Mesenchymal stem cell (in vitro differentiated cells and primary cell): ENCODE results near the gene GTF3A.

Experiments
- DNase-seq: peaks from one replicate; pipeline ENCODE4 v3.0.0-alpha.2; 2013
- H2AFZ ChIP-seq: one replicate; pipeline ENCODE4 v1.6.1; 2013; ENCODE audit warnings: low read depth, mild to moderate bottlenecking, control low read depth, inconsistent platforms, low read length, moderate library complexity
- H2AK5ac ChIP-seq: 2 replicates; pipeline ENCODE4 v1.6.1; 2013; ENCODE audit warnings: low read length, moderate library complexity, mild to moderate bottlenecking, inconsistent platforms; ENCODE audit not compliant: severe bottlenecking
- H2BK120ac ChIP-seq: one replicate; pipeline ENCODE4 v1.6.1; 2013; ENCODE audit warnings: low read depth, mild to moderate bottlenecking, inconsistent platforms, low read length, moderate library complexity
- H2BK12ac ChIP-seq, 2 experiments: one replicate each; pipeline ENCODE4 v1.6.1; 2013; ENCODE audit warnings: inconsistent platforms in 2 of 2, low read length in 2 of 2, mild to moderate bottlenecking in 2 of 2, moderate library complexity in 2 of 2, control low read depth in 1 of 2
- H2BK15ac ChIP-seq: one replicate; pipeline ENCODE4 v1.6.1; 2013; ENCODE audit warnings: mild to moderate bottlenecking, low read depth, inconsistent platforms; ENCODE audit not compliant: poor library complexity, severe bottlenecking
- H2BK5ac ChIP-seq: 2 replicates; pipeline ENCODE4 v1.6.1; 2013; ENCODE audit warnings: low read depth, mild to moderate bottlenecking, low read length, control low read depth, inconsistent platforms; ENCODE audit not compliant: poor library complexity, severe bottlenecking
- H3K14ac ChIP-seq, 2 experiments: one replicate each; pipeline ENCODE4 v1.6.1; 2013; ENCODE audit warnings: inconsistent platforms in 2 of 2, low read length in 2 of 2, control low read depth in 1 of 2, mild to moderate bottlenecking in 1 of 2, moderate library complexity in 1 of 2
- H3K18ac ChIP-seq, 2 experiments: one replicate each; pipeline ENCODE4 v1.6.1; 2013; ENCODE audit warnings: inconsistent platforms in 2 of 2, low read length in 2 of 2, control low read depth in 1 of 2, low read depth in 1 of 2, mild to moderate bottlenecking in 1 of 2
- H3K23ac ChIP-seq, 2 experiments: one replicate each; pipeline ENCODE4 v1.6.1; 2013; ENCODE audit warnings: inconsistent platforms in 2 of 2, low read length in 2 of 2, mild to moderate bottlenecking in 2 of 2, moderate library complexity in 2 of 2, control low read depth in 1 of 2
- H3K27ac ChIP-seq: 2 replicates; pipeline ENCODE4 v1.5.1; 2013; ENCODE audit warnings: mild to moderate bottlenecking, moderate library complexity, low read length, control low read depth, inconsistent platforms; ENCODE audit not compliant: poor library complexity, severe bottlenecking
- H3K27me3 ChIP-seq, 2 experiments: 2 replicates each; pipeline versions ENCODE4 v1.6.1 to v1.7.0; 2013; ENCODE audit warnings: low read length in 2 of 2, mild to moderate bottlenecking in 2 of 2, moderate library complexity in 2 of 2, control low read depth in 1 of 2, inconsistent platforms in 1 of 2; ENCODE audit not compliant: control insufficient read depth in 1 of 2, insufficient read depth in 1 of 2
- H3K36me3 ChIP-seq, 2 experiments: 2 replicates each; pipeline versions ENCODE4 v1.6.1 to v1.7.0; 2013; ENCODE audit warnings: low read length in 2 of 2, control low read depth in 1 of 2, inconsistent platforms in 1 of 2, low read depth in 1 of 2, mild to moderate bottlenecking in 1 of 2; ENCODE audit not compliant: insufficient read depth in 2 of 2, control insufficient read depth in 1 of 2
- H3K4ac ChIP-seq, 2 experiments: one replicate each; pipeline ENCODE4 v1.6.1; 2013; ENCODE audit warnings: inconsistent platforms in 2 of 2, low read length in 2 of 2, mild to moderate bottlenecking in 2 of 2, moderate library complexity in 2 of 2, control low read depth in 1 of 2, low read depth in 1 of 2
- H3K4me1 ChIP-seq: 2 replicates; pipeline ENCODE4 v1.6.1; 2013; ENCODE audit warnings: low read depth, low read length, control low read depth; ENCODE audit not compliant: control insufficient read depth, insufficient read depth
- H3K4me2 ChIP-seq: 2 replicates; pipeline ENCODE4 v1.6.1; 2013; ENCODE audit warnings: low read length, mild to moderate bottlenecking, inconsistent platforms; ENCODE audit not compliant: poor library complexity, severe bottlenecking
- H3K4me3 ChIP-seq, 2 experiments: 2 replicates each; pipeline versions ENCODE4 v1.5.1 to v1.7.0; 2013; ENCODE audit warnings: low read length in 2 of 2, mild to moderate bottlenecking in 2 of 2, control low read depth in 1 of 2, low read depth in 1 of 2; ENCODE audit not compliant: insufficient read depth in 1 of 2
- H3K79me1 ChIP-seq: replicated peaks from 2 replicates; pipeline ENCODE4 v1.6.1; 2013; ENCODE audit warnings: mild to moderate bottlenecking, control low read depth, low read length, inconsistent platforms; ENCODE audit not compliant: poor library complexity, severe bottlenecking
- H3K9ac ChIP-seq: 2 replicates; pipeline ENCODE4 v1.7.0; 2013; ENCODE audit warnings: mild to moderate bottlenecking, low read length, moderate library complexity
- H3K9me3 ChIP-seq: 2 replicates; pipeline ENCODE4 v1.7.0; 2013; ENCODE audit warnings: mild to moderate bottlenecking, low read length; ENCODE audit not compliant: control insufficient read depth
- H4K8ac ChIP-seq: one replicate; pipeline ENCODE4 v1.6.1; 2013; ENCODE audit warnings: inconsistent platforms, mild to moderate bottlenecking, low read length, moderate library complexity
- H4K91ac ChIP-seq: one replicate; pipeline ENCODE4 v1.6.1; 2013; ENCODE audit warnings: mild to moderate bottlenecking, low read length, inconsistent platforms
- WGBS: methylation state at CpG from one replicate; pipeline ENCODE4 v1.1.7; 2013; ENCODE audit warnings: mixed read lengths; 5-methylcytosine and 5-hydroxymethylcytosine counted together

The GTF3A gene

DNA sequence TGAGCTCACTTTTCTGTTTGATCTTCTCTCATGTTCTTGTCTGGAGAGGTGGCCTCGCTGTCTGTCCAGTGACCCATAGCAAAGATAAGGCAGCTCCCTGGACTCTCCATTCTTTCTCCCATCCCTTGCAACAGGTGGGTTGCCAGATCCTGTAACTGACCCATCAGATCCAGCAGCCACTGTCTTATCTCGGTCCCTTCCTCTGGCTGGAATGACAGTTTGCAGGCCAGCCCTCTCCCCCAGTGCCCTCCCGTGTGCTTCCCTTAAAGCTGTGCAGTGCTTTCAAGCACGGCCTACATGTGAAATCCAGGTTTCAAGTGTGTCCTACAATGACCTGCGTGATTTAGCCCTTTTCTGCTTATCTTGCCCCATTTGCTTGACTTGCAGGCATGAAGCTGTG, 3.7 kb downstream of the GTF3A start:
- Histone ChIP-seq H3K27ac (no peak overlapping the region), H2BK12ac (no peak overlapping the region), H3K9me3 (no peaks in the 10 kb centered on the region), H3K27me3 (no peaks in the 10 kb centered on the region), H2BK15ac (no peak overlapping the region), H2BK5ac (no peak overlapping the region), H3K14ac (no peak overlapping the region), H3K9ac (no peak overlapping the region), H3K4me2 (no peak overlapping the region), H3K18ac (no peak overlapping the region), H2BK120ac (no peak overlapping the region), H3K23ac (no peak overlapping the region), H3K4ac (no peak overlapping the region), H4K91ac (no peak overlapping the region), H3K79me1 (peaks cover 34% of the 10 kb centered on the region), H4K8ac (no peak overlapping the region), H2AK5ac (no peak overlapping the region), H3K36me3 (peaks cover 23 to 61% of the 10 kb centered on the region in 2 experiments), H3K4me1 (peaks cover 24% of the 10 kb centered on the region), H2AFZ (no peak overlapping the region), H3K4me3 (no peak overlapping the region)
- WGBS, result 84% methylated on average over 5 of the region's 5 CpGs
- no peak for DNase-seq

DNA sequence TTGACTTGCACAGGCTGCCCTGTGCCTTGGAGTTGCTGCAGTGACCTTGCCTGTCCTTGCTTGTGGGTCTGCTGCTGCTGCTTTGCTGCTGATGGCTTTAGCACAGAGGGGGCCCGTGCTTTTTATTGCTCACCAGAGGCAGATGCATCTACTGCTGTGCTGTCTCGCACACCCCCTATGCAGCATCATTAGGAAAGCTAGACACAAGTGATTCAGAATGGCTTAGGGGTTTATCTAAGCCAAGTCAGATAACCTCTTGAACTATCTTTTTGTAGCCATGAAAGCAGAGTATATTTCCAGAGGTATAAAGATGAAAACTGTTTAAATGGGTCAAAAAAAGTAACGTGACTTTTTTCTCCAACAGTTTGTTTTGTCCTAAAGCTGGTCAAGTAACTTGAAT, 7.8 kb downstream of the GTF3A start:
- no peak overlapping the region for H2BK15ac ChIP-seq
- H3K18ac ChIP-seq, result no peak overlapping the region
- no peak overlapping the region for H2AK5ac ChIP-seq
- H4K8ac ChIP-seq, result no peak overlapping the region
- peaks cover 34 to 96% of the 10 kb centered on the region in 2 experiments for H3K36me3 ChIP-seq
- no peaks in the 10 kb centered on the region for H3K27me3 ChIP-seq
- H3K14ac ChIP-seq, result no peak overlapping the region
- no peak overlapping the region for H2BK5ac ChIP-seq
- DNase-seq, result no peak
- H2BK120ac ChIP-seq, result no peak overlapping the region
- no peak overlapping the region for H2BK12ac ChIP-seq
- H3K27ac ChIP-seq, result no peak overlapping the region
- H3K4ac ChIP-seq, result no peak overlapping the region
- no peak overlapping the region for H3K4me2 ChIP-seq
- peaks cover 2% of the 10 kb centered on the region for H3K4me1 ChIP-seq
- H3K79me1 ChIP-seq, result peaks cover 30% of the 10 kb centered on the region
- no peak overlapping the region for H3K4me3 ChIP-seq
- no peaks in the 10 kb centered on the region for H3K9me3 ChIP-seq
- 83% methylated on average over 3 of the region's 3 CpGs for WGBS
- H2AFZ ChIP-seq, result no peak overlapping the region
- no peak overlapping the region for H4K91ac ChIP-seq
- no peak overlapping the region for H3K9ac ChIP-seq
- peak overlapping the region in 1 of 2 experiments; percentile 46 for H3K23ac ChIP-seq

DNA sequence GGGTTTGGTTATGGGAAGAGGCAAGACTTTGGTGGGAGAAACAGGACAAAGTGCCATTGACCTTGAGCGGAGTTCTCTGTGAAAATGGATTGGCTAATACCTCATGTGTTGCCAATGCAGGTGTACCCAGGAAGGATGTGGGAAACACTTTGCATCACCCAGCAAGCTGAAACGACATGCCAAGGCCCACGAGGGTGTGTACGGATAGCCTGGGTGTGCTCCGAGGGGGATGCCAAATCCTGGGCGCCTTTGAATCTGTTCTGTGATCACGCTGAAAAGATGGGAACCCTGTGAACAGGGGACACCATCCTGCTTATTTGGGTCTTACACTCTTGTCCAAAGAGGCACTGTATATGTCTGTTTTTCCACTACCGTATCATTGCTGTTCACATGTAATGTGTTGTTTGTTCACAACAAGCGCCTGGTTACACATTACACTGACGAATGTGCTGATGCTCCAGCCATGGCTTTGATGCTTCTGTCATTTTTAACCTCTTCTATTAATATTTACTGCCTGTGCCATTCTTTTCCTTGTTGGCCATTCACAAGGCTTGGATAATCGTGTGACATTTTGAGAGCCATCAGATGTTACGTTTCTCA, 8.3 kb downstream of the GTF3A start:
- no peak overlapping the region for H2BK12ac ChIP-seq

DNA sequence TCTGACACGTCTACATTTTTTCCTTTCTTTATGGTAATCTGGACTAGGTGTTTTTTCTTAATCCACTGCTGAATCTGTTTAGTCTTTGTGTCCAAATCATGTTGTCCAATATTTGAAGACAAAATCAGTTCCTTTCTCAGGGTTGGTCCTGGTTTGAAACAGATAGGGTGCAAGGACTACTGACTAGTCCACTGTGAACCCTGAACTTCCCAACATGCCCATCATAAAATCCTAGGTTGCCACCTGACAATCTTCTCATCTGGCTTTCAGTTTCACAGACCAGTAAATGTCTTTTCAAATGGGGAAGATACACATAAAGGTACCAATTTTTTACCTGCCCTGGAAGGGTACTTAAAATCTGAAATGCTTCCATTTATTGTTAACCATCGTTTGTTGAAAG, 12.7 kb downstream of the GTF3A start:
- Histone ChIP-seq H3K27me3 (no peaks in the 10 kb centered on the region), H3K27ac (no peak overlapping the region), H4K91ac (no peak overlapping the region), H2BK15ac (no peak overlapping the region), H3K4me2 (no peak overlapping the region), H3K18ac (no peak overlapping the region), H2BK120ac (no peak overlapping the region), H2BK5ac (no peak overlapping the region), H3K14ac (no peak overlapping the region), H3K4ac (no peak overlapping the region), H2AFZ (no peak overlapping the region), H3K4me3 (no peak overlapping the region), H3K4me1 (peaks cover under 1% of the 10 kb centered on the region), H3K23ac (no peak overlapping the region), H2AK5ac (no peak overlapping the region), H3K9ac (no peak overlapping the region), H4K8ac (no peak overlapping the region), H3K36me3 (peaks cover 20 to 87% of the 10 kb centered on the region in 2 experiments), H3K9me3 (no peaks in the 10 kb centered on the region), H2BK12ac (no peak overlapping the region), H3K79me1 (peaks cover 23% of the 10 kb centered on the region)
- WGBS, result 100% methylated on average over 1 of the region's 2 CpGs
- DNase-seq, result no peak

More for the DNA sequence above, 8.3 kb downstream of the GTF3A start:
- no peak overlapping the region for H2BK15ac ChIP-seq
- no peak overlapping the region for H3K14ac ChIP-seq
- no peak overlapping the region for H3K18ac ChIP-seq
- no peak overlapping the region for H2BK120ac ChIP-seq
- DNase-seq, result no peak
- no peak overlapping the region for H3K27ac ChIP-seq
- H3K4ac ChIP-seq, result no peak overlapping the region
- H2AFZ ChIP-seq, result no peak overlapping the region
- H4K8ac ChIP-seq, result no peak overlapping the region
- H3K27me3 ChIP-seq, result no peaks in the 10 kb centered on the region
- no peak overlapping the region for H4K91ac ChIP-seq
- no peak overlapping the region for H3K4me2 ChIP-seq
- peaks cover 2% of the 10 kb centered on the region for H3K4me1 ChIP-seq
- H2AK5ac ChIP-seq, result no peak overlapping the region
- no peak overlapping the region for H3K4me3 ChIP-seq
- no peak overlapping the region for H3K23ac ChIP-seq
- WGBS, result 97% methylated on average over 10 of the region's 12 CpGs
- H3K36me3 ChIP-seq, result peaks cover 33 to 96% of the 10 kb centered on the region in 2 experiments
- no peak overlapping the region for H2BK5ac ChIP-seq
- H3K9me3 ChIP-seq, result no peaks in the 10 kb centered on the region
- no peak overlapping the region for H3K9ac ChIP-seq
- H3K79me1 ChIP-seq, result peaks cover 32% of the 10 kb centered on the region
